HepG2 (cell line): ENCODE data around the gene INSRR. TPM values are rescaled to one million over a fixed set of nuclear protein-coding genes. Genes with fewer than 3 reads are reported as not detected.

ENCODE experiments used
- ATAD3A ChIP-seq: sonication (generic); formaldehyde crosslinking; IDR thresholded peaks from 2 replicates; pipeline ENCODE4 v1.4.0; 2020; ENCODE audit warnings: missing genetic modification reagents
- BCL6 ChIP-seq: IDR thresholded peaks from 2 replicates; pipeline ENCODE4 v1.6.1; 2016; ENCODE audit warnings: missing genetic modification reagents, missing compliant biosample characterization
- ELF3 ChIP-seq: IDR thresholded peaks from 2 replicates; pipeline ENCODE4 v1.6.1; 2016; ENCODE audit warnings: missing genetic modification reagents, missing compliant biosample characterization
- HDAC2 ChIP-seq: sonication (generic); formaldehyde crosslinking; IDR thresholded peaks from 2 replicates; pipeline ENCODE4 v1.4.0; 2020; ENCODE audit warnings: missing genetic modification reagents
- HMGA1 ChIP-seq: sonication (generic); formaldehyde crosslinking; conservative IDR thresholded peaks from 2 replicates; pipeline ENCODE4 v1.4.0; 2020; ENCODE audit warnings: missing genetic modification reagents
- MTF2 ChIP-seq: sonication (generic); formaldehyde crosslinking; IDR thresholded peaks from 2 replicates; pipeline ENCODE4 v1.5.0; 2020; ENCODE audit warnings: missing genetic modification reagents, borderline replicate concordance
- MZF1 ChIP-seq: sonication (generic); formaldehyde crosslinking; IDR thresholded peaks from 2 replicates; pipeline ENCODE4 v1.8.1; 2023; ENCODE audit warnings: mild to moderate bottlenecking, missing genetic modification reagents, borderline replicate concordance
- NRL ChIP-seq: sonication (generic); formaldehyde crosslinking; IDR thresholded peaks from 2 replicates; pipeline ENCODE4 v1.5.0; 2020; ENCODE audit warnings: missing genetic modification reagents, mild to moderate bottlenecking, moderate library complexity, borderline replicate concordance
- PAWR ChIP-seq: sonication (generic); formaldehyde crosslinking; IDR thresholded peaks from 2 replicates; pipeline ENCODE4 v1.4.0; 2020; ENCODE audit warnings: missing genetic modification reagents, mild to moderate bottlenecking, borderline replicate concordance
- PRPF4 ChIP-seq: fragments of 200-400 bp; formaldehyde crosslinking; IDR thresholded peaks from 2 replicates; pipeline ENCODE4 v1.6.1; 2016; ENCODE audit warnings: low read length, low read depth; ENCODE audit not compliant: poor library complexity, severe bottlenecking
- TCF7L2 ChIP-seq: IDR thresholded peaks from 2 replicates; pipeline ENCODE4 v1.6.1; 2011; ENCODE audit warnings: mild to moderate bottlenecking, low read depth, low read length, moderate library complexity
- THYN1 ChIP-seq: sonication (generic); formaldehyde crosslinking; IDR thresholded peaks from 2 replicates; pipeline ENCODE4 v1.8.1; 2023; ENCODE audit warnings: low read depth, mild to moderate bottlenecking, moderate library complexity, missing genetic modification reagents, borderline replicate concordance
- ZFP41 ChIP-seq: sonication (generic); formaldehyde crosslinking; IDR thresholded peaks from 2 replicates; pipeline ENCODE4 v1.4.0; 2020; ENCODE audit warnings: mild to moderate bottlenecking, missing genetic modification reagents, borderline replicate concordance
- ZNF496 ChIP-seq: sonication (generic); formaldehyde crosslinking; IDR thresholded peaks from 2 replicates; pipeline ENCODE4 v1.8.1; 2023; ENCODE audit warnings: mild to moderate bottlenecking, moderate library complexity, missing genetic modification reagents; ENCODE audit not compliant: insufficient replicate concordance
- ZNF543 ChIP-seq: sonication (generic); formaldehyde crosslinking; IDR thresholded peaks from 2 replicates; pipeline ENCODE4 v1.4.0; 2020; ENCODE audit warnings: mild to moderate bottlenecking, missing genetic modification reagents
- ZNF703 ChIP-seq: sonication (generic); formaldehyde crosslinking; IDR thresholded peaks from 2 replicates; pipeline ENCODE4 v1.5.1; 2020; ENCODE audit warnings: missing genetic modification reagents, mild to moderate bottlenecking, moderate library complexity, borderline replicate concordance
- ZNF790 ChIP-seq: sonication (generic); formaldehyde crosslinking; IDR thresholded peaks from 2 replicates; pipeline ENCODE4 v1.8.0; 2022; ENCODE audit warnings: missing genetic modification reagents, mild to moderate bottlenecking, borderline replicate concordance
- ZSCAN20 ChIP-seq: sonication (generic); formaldehyde crosslinking; IDR thresholded peaks from 2 replicates; pipeline ENCODE4 v1.4.0; 2020; ENCODE audit warnings: missing genetic modification reagents, mild to moderate bottlenecking, borderline replicate concordance
- polyA plus RNA-seq, 8 experiments: library from polyadenylated mRNA; depleted of rRNA in 3 of 8; stranded (reverse) in 7 of 8; unstranded in 1 of 8; fragments of >200 nt; fragmentation: Illumina TruSeq in 4 of 8; extraction: Trizol in 4 of 8; gene quantifications; 2 replicates each; pipeline versions ENCODE4 v1.2.1 to v1.2.3, GENCODE V29; 2011 to 2016; ENCODE audit warnings: low read depth in 4 of 8, missing spikeins in 1 of 8, mixed read lengths in 1 of 8; ENCODE audit not compliant: insufficient read depth in 1 of 8
- total RNA-seq, 5 experiments: library from RNA; depleted of rRNA; stranded (reverse); fragments of >200 nt; fragmentation: Illumina TruSeq; extraction: Trizol; gene quantifications; 2 replicates each; pipeline ENCODE4 v1.2.3, GENCODE V29; 2016; ENCODE audit warnings: low read depth in 1 of 5
- TF ChIP-seq, protein P1 (sequence below): sonication (generic); formaldehyde crosslinking; IDR thresholded peaks from 2 replicates; pipeline ENCODE4 v1.4.0; 2020; ENCODE audit warnings: missing genetic modification reagents
- TF ChIP-seq, protein P2 (sequence below): sonication (generic); formaldehyde crosslinking; IDR thresholded peaks from 2 replicates; pipeline ENCODE4 v1.4.0; 2020; ENCODE audit warnings: missing genetic modification reagents
- TF ChIP-seq, protein P3 (sequence below): IDR thresholded peaks from 2 replicates; pipeline ENCODE4 v1.6.1; 2018; ENCODE audit warnings: missing genetic modification reagents
- TF ChIP-seq, protein P4 (sequence below): sonication (generic); formaldehyde crosslinking; IDR thresholded peaks from 2 replicates; pipeline ENCODE4 v1.5.1; 2020; ENCODE audit warnings: missing genetic modification reagents, mild to moderate bottlenecking, borderline replicate concordance

INSRR gene
- total and polyA plus RNA-seq, 2 of the 13 experiments (the other 11 are each of a cell fraction or from before 2014, with no cell fraction given): not detected

DNA sequence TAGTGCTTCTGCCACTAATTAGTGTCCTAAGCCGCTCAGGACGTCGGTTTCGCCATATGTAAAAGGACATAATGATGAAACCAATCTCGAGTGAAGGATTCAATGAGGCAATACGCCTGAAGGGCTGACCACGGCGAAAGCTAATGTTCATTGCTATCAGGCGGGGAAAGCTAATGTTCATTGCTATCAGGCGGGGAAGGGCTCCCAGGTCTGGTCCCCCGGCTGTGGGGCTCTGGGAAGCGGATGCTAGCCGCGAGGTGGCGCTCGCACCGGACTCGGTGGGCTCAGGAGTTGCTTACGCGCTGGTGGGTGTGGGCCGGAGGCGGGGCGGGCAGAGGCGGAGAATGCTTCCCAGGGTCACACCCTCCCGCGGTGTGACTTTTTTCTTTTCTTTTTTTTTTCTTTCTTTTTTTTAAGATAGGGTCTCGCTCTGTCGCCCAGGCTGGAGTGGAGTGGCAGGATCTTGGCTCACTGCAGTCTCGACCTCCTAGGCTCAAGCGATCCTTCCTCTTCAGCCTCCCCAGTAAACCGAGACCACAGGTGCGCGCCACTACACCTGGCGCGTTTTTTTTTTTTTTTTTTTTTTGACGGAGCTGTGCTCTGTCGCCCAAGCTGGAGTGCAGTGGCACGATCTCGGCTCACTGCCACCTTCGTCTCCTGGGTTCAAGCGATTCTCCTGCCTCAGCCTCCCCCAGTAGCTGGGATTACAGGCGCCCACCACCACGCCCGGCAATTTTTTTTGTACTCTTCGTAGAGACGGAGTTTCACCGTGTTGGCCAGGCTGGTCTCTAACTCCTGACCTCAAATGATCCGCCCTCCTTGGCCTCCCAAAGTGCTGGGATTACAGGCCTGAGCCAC is 33.5 kb upstream of the INSRR start (continued):
- 0 out of 2 replicates have a peak, but pooled peaks have one; percentile 12 for TF ChIP-seq ELF3 (CRISPR knock-in tag)
- TF ChIP-seq, protein P1, sequence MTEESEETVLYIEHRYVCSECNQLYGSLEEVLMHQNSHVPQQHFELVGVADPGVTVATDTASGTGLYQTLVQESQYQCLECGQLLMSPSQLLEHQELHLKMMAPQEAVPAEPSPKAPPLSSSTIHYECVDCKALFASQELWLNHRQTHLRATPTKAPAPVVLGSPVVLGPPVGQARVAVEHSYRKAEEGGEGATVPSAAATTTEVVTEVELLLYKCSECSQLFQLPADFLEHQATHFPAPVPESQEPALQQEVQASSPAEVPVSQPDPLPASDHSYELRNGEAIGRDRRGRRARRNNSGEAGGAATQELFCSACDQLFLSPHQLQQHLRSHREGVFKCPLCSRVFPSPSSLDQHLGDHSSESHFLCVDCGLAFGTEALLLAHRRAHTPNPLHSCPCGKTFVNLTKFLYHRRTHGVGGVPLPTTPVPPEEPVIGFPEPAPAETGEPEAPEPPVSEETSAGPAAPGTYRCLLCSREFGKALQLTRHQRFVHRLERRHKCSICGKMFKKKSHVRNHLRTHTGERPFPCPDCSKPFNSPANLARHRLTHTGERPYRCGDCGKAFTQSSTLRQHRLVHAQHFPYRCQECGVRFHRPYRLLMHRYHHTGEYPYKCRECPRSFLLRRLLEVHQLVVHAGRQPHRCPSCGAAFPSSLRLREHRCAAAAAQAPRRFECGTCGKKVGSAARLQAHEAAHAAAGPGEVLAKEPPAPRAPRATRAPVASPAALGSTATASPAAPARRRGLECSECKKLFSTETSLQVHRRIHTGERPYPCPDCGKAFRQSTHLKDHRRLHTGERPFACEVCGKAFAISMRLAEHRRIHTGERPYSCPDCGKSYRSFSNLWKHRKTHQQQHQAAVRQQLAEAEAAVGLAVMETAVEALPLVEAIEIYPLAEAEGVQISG (CRISPR knock-in tag): peak; percentile 88
- TF ChIP-seq, protein P2, sequence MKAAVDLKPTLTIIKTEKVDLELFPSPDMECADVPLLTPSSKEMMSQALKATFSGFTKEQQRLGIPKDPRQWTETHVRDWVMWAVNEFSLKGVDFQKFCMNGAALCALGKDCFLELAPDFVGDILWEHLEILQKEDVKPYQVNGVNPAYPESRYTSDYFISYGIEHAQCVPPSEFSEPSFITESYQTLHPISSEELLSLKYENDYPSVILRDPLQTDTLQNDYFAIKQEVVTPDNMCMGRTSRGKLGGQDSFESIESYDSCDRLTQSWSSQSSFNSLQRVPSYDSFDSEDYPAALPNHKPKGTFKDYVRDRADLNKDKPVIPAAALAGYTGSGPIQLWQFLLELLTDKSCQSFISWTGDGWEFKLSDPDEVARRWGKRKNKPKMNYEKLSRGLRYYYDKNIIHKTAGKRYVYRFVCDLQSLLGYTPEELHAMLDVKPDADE: no peak
- TF ChIP-seq ATAD3A: no peak
- no peak for TF ChIP-seq MZF1 (CRISPR knock-in tag)
- no peak for TF ChIP-seq HMGA1 (CRISPR knock-in tag)
- TF ChIP-seq, protein P3, sequence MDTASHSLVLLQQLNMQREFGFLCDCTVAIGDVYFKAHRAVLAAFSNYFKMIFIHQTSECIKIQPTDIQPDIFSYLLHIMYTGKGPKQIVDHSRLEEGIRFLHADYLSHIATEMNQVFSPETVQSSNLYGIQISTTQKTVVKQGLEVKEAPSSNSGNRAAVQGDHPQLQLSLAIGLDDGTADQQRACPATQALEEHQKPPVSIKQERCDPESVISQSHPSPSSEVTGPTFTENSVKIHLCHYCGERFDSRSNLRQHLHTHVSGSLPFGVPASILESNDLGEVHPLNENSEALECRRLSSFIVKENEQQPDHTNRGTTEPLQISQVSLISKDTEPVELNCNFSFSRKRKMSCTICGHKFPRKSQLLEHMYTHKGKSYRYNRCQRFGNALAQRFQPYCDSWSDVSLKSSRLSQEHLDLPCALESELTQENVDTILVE: no peak
- no peak for TF ChIP-seq THYN1
- TF ChIP-seq NRL (CRISPR knock-in tag): no peak
- TF ChIP-seq ZFP41 (CRISPR knock-in tag): no peak
- no peak for TF ChIP-seq TCF7L2
- TF ChIP-seq ZNF703 (CRISPR knock-in tag): no peak
- TF ChIP-seq PRPF4: no peak
- peak; percentile 59; the same call in 1 of the 2 replicates for TF ChIP-seq MTF2 (CRISPR knock-in tag)
- no peak for TF ChIP-seq PAWR (CRISPR knock-in tag)
- TF ChIP-seq ZNF496 (CRISPR knock-in tag): no peak
- TF ChIP-seq ZNF543 (CRISPR knock-in tag): no peak
- TF ChIP-seq BCL6 (CRISPR knock-in tag): no peak
- no peak for TF ChIP-seq ZSCAN20 (CRISPR knock-in tag)
- TF ChIP-seq ZNF790 (CRISPR knock-in tag): no peak
- TF ChIP-seq, protein P4, sequence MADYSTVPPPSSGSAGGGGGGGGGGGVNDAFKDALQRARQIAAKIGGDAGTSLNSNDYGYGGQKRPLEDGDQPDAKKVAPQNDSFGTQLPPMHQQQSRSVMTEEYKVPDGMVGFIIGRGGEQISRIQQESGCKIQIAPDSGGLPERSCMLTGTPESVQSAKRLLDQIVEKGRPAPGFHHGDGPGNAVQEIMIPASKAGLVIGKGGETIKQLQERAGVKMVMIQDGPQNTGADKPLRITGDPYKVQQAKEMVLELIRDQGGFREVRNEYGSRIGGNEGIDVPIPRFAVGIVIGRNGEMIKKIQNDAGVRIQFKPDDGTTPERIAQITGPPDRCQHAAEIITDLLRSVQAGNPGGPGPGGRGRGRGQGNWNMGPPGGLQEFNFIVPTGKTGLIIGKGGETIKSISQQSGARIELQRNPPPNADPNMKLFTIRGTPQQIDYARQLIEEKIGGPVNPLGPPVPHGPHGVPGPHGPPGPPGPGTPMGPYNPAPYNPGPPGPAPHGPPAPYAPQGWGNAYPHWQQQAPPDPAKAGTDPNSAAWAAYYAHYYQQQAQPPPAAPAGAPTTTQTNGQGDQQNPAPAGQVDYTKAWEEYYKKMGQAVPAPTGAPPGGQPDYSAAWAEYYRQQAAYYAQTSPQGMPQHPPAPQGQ (CRISPR knock-in tag): no peak
- 0 out of 2 replicates have a peak, but pooled peaks have one; percentile 22 for TF ChIP-seq HDAC2
